WTC11 (cell line): Measurements from ENCODE around the gene ADSL.

Experiments used
- CBFB ChIP-seq: sonication (generic); formaldehyde crosslinking; IDR thresholded peaks from 2 replicates; pipeline ENCODE4 v1.8.1; 2022; ENCODE audit warnings: mild to moderate bottlenecking, low read depth, missing genetic modification reagents
- FOXP1 ChIP-seq: sonication (generic); formaldehyde crosslinking; IDR thresholded peaks from 2 replicates; pipeline ENCODE4 v1.8.0; 2022; ENCODE audit warnings: missing genetic modification reagents, mild to moderate bottlenecking, moderate library complexity, borderline replicate concordance
- NR3C1 ChIP-seq: sonication (generic); formaldehyde crosslinking; conservative IDR thresholded peaks from 2 replicates; pipeline ENCODE4 v1.8.1; 2023; ENCODE audit warnings: low read depth, mild to moderate bottlenecking, missing genetic modification reagents
- TF ChIP-seq, protein P1 (sequence below): fragments of 200-600 bp; IDR thresholded peaks from 2 replicates; pipeline ENCODE4 v1.8.0; 2022; ENCODE audit warnings: antibody characterized with exemption
- TF ChIP-seq, protein P2 (sequence below): sonication (generic); formaldehyde crosslinking; IDR thresholded peaks from 2 replicates; pipeline ENCODE4 v1.8.1; 2023; ENCODE audit warnings: mild to moderate bottlenecking, missing genetic modification reagents, borderline replicate concordance

DNA sequence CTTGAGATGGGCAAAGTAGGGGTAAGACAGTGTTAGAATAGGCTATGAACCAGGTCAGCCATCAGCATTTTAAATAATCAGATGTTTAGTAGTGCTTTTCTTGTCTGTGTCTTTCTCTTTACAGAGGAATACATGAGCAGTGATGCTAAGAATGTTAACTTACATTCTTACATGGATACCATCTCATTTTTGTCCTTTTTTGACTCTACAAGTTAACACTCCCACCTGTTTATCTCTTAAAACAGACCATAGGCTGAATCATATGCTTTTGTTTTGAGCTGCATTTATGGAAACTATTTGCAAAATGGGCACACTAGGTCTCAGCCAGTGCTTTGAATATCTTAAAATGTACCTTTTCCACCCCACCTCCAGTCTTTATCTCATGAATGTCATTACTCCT lies 25.6 kb upstream of the ADSL start:
- TF ChIP-seq, protein P1, sequence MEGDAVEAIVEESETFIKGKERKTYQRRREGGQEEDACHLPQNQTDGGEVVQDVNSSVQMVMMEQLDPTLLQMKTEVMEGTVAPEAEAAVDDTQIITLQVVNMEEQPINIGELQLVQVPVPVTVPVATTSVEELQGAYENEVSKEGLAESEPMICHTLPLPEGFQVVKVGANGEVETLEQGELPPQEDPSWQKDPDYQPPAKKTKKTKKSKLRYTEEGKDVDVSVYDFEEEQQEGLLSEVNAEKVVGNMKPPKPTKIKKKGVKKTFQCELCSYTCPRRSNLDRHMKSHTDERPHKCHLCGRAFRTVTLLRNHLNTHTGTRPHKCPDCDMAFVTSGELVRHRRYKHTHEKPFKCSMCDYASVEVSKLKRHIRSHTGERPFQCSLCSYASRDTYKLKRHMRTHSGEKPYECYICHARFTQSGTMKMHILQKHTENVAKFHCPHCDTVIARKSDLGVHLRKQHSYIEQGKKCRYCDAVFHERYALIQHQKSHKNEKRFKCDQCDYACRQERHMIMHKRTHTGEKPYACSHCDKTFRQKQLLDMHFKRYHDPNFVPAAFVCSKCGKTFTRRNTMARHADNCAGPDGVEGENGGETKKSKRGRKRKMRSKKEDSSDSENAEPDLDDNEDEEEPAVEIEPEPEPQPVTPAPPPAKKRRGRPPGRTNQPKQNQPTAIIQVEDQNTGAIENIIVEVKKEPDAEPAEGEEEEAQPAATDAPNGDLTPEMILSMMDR: no peak
- TF ChIP-seq CBFB (CRISPR knock-in tag) (no peak), FOXP1 (CRISPR knock-in tag) (no peak), NR3C1 (CRISPR knock-in tag) (no peak)
- TF ChIP-seq, protein P2, sequence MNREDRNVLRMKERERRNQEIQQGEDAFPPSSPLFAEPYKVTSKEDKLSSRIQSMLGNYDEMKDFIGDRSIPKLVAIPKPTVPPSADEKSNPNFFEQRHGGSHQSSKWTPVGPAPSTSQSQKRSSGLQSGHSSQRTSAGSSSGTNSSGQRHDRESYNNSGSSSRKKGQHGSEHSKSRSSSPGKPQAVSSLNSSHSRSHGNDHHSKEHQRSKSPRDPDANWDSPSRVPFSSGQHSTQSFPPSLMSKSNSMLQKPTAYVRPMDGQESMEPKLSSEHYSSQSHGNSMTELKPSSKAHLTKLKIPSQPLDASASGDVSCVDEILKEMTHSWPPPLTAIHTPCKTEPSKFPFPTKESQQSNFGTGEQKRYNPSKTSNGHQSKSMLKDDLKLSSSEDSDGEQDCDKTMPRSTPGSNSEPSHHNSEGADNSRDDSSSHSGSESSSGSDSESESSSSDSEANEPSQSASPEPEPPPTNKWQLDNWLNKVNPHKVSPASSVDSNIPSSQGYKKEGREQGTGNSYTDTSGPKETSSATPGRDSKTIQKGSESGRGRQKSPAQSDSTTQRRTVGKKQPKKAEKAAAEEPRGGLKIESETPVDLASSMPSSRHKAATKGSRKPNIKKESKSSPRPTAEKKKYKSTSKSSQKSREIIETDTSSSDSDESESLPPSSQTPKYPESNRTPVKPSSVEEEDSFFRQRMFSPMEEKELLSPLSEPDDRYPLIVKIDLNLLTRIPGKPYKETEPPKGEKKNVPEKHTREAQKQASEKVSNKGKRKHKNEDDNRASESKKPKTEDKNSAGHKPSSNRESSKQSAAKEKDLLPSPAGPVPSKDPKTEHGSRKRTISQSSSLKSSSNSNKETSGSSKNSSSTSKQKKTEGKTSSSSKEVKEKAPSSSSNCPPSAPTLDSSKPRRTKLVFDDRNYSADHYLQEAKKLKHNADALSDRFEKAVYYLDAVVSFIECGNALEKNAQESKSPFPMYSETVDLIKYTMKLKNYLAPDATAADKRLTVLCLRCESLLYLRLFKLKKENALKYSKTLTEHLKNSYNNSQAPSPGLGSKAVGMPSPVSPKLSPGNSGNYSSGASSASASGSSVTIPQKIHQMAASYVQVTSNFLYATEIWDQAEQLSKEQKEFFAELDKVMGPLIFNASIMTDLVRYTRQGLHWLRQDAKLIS (CRISPR knock-in tag): no peak
